GM12864 (cell line): ENCODE measurements around the gene DDX1.

ENCODE experiments used
- DNase-seq: peaks from one replicate; pipeline ENCODE4 v3.0.0-alpha.2; 2011; ENCODE audit warnings: low read depth
- H3K4me3 ChIP-seq: 2 replicates; pipeline ENCODE4 v1.5.1; 2011; ENCODE audit warnings: mild to moderate bottlenecking, low read depth, low read length, control low read depth
- TF ChIP-seq, protein P1 (sequence below): IDR thresholded peaks from 2 replicates; pipeline ENCODE4 v1.5.1; 2011; ENCODE audit warnings: low read depth, mild to moderate bottlenecking, moderate library complexity, low read length, control low read depth, inconsistent platforms; ENCODE audit errors: missing control alignments

Gene DDX1

DNA sequence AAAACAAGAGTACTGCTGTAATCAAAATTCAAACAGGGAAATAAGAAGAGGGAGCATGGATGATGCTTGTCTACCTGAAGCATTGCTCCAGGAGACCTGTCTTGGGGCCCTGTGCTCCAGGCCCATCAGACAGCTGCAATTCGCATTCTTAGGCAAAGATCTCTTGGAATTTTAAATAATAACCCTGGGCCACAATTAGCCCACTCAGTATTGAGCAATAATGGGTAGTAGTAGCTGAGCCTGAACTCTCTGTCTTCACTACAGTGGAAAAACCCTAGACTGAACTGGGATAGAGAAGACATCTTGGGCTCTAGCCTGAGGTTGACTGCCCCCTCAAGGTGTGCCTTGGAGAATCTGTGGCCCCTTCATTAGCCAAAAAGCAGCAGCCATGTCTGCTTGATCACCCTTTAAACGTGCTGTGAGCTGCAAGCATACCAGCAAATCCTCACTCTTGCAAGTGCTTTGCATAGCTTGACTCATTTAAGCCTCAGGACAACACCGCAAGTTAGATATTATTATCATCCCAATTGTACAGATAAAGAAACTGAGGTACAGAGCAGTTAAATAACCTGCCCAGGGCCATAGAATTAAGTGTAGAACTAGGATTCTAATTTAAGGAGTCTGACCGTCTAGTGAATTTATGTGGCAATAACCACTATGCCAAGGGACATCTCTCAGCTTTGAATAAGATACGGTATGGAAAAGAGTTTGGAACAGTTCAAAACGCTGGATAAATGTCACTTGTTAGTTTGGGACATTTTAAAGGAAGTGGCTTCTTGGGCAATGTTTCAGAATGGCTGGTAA, 69.0 kb downstream of the DDX1 start:
- no peak overlapping the region for H3K4me3 ChIP-seq
- DNase-seq: no peak
- TF ChIP-seq, protein P1, sequence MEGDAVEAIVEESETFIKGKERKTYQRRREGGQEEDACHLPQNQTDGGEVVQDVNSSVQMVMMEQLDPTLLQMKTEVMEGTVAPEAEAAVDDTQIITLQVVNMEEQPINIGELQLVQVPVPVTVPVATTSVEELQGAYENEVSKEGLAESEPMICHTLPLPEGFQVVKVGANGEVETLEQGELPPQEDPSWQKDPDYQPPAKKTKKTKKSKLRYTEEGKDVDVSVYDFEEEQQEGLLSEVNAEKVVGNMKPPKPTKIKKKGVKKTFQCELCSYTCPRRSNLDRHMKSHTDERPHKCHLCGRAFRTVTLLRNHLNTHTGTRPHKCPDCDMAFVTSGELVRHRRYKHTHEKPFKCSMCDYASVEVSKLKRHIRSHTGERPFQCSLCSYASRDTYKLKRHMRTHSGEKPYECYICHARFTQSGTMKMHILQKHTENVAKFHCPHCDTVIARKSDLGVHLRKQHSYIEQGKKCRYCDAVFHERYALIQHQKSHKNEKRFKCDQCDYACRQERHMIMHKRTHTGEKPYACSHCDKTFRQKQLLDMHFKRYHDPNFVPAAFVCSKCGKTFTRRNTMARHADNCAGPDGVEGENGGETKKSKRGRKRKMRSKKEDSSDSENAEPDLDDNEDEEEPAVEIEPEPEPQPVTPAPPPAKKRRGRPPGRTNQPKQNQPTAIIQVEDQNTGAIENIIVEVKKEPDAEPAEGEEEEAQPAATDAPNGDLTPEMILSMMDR: no peak

DNA sequence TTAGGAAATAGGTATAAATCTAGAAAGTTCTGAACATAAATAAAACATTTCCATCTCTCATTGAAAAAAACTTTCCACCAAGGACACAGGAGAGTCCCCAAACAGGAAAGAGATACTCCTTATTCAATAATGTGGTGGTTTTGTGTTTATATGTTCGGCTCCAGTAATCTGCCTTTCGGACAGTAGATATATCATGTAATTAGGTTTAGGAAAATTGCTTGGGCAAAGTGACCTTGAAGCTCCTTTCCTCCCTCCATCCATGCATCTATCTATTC, 69.6 kb downstream of the DDX1 start:
- TF ChIP-seq, protein P1: no peak

DNA sequence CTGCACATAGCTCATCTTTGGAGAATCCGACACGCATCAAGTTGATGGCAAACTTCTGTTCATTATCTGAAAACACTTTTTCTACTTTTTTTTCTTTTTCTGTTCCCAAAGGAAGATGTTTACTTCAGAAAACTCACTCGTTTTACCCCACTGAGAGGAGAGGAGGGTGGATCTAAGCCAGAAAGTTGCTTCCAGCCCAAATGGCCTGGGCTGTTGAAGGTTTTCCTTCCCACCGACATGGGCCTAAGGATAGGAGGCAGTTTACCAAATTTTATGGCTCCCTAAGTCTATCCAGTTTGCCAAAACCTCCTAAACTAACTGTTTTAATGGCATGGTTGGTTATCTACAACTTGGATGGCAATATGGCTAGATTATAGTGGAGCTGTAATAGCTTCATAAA, 70.4 kb downstream of the DDX1 start:
- no peak for DNase-seq
- no peak overlapping the region for H3K4me3 ChIP-seq
- TF ChIP-seq, protein P1: no peak

More for the DNA sequence above, 69.6 kb downstream of the DDX1 start:
- no peak for DNase-seq
- no peak overlapping the region for H3K4me3 ChIP-seq

DNA sequence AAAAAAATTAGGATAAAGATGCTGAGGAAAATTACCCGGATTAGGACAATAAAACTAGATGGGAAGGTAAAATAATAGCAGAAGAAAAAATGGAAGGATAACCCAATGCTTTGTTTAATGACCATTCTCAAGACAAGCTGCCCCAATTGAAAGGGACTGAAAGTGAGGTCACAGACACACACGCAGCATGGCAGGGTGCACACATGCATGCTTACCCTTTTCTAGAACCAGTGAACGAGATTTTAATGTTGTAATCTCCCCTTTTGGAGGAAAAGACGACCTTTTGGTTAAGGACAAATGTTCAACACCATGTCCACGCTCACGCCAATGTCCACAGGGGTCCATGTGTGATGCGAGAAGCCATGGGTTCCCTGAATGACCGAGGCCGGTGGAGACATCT, 70.9 kb downstream of the DDX1 start:
- TF ChIP-seq, protein P1: no peak
- H3K4me3 ChIP-seq: no peak overlapping the region
- DNase-seq: no peak

DNA sequence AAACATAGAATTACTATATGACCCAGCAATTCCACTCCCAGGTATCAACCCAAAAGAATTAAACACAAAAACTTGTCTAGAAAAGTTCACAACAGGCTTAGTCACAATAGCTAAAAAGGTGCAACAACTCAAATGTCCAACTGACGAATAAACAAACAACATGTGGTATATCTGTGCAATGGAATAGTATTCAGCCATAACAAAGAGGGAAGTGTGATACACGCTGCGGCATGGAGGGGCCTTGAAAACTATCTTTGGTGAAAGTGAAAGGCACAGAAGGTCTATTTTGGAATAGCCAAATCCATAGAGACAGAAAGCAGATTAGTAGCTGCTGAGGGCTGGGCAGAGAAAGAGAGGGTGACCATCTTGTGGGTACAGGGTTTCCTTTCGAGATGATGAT, 72.1 kb downstream of the DDX1 start:
- TF ChIP-seq, protein P1: no peak
- no peak overlapping the region for H3K4me3 ChIP-seq
- DNase-seq: no peak

- no peak for DNase-seq
- H3K4me3 ChIP-seq: no peak overlapping the region
- TF ChIP-seq, protein P1: no peak
These were observed 72.8 kb downstream of the DDX1 start for GRCh38 chr2:15664273-15665066.
